Transverse colon (tissue), 4 donors: ENCODE measurements around the gene AQP5. TPM values are rescaled to one million over a fixed set of nuclear protein-coding genes. Genes with fewer than 3 reads are reported as not detected.

ENCODE experiments used
- DNase-seq: peaks from one replicate; pipeline ENCODE4 v3.0.0-alpha.2; 2019
- H3K27ac ChIP-seq, 4 donors: fragments of 200-600 bp; sonication (generic); 2 replicates each; pipeline ENCODE4 v1.5.1; 2016 to 2018; ENCODE audit warnings: inconsistent platforms in 4 of 4
- H3K27me3 ChIP-seq: fragments of 200-600 bp; sonication (generic); 2 replicates; pipeline ENCODE4 v1.5.1; 2017; ENCODE audit warnings: inconsistent platforms
- H3K36me3 ChIP-seq, 4 donors: fragments of 200-600 bp; sonication (generic); 2 replicates each; pipeline ENCODE4 v1.5.1; 2017 to 2019; ENCODE audit warnings: inconsistent platforms in 4 of 4
- H3K4me1 ChIP-seq, 4 donors: fragments of 200-600 bp; sonication (generic); 2 replicates each; pipeline ENCODE4 v1.5.1; 2017 to 2020; ENCODE audit warnings: inconsistent platforms in 4 of 4
- H3K4me3 ChIP-seq, 4 donors: fragments of 200-600 bp; sonication (generic); 1 replicate in 1 of 4; 2 replicates in 3 of 4; pipeline versions ENCODE4 v1.5.1 to v1.6.1; 2017 to 2019; ENCODE audit warnings: inconsistent platforms in 4 of 4
- H3K9me3 ChIP-seq, 2 donors: fragments of 200-600 bp; sonication (generic); 2 replicates each; pipeline ENCODE4 v1.5.1; 2017 to 2019; ENCODE audit warnings: inconsistent platforms in 2 of 2
- EP300 ChIP-seq: sonication (generic); formaldehyde crosslinking; IDR thresholded peaks from one replicate; pipeline ENCODE4 v1.6.1; 2017; ENCODE audit warnings: antibody characterized with exemption, low read depth
- POLR2A ChIP-seq: fragments of 450-650 bp; IDR thresholded peaks from one replicate; pipeline ENCODE4 v1.6.1; 2016; ENCODE audit warnings: antibody characterized with exemption, mild to moderate bottlenecking, moderate library complexity
- POLR2AphosphoS5 ChIP-seq, 3 donors: sonication (generic); formaldehyde crosslinking; IDR thresholded peaks; one replicate each; pipeline ENCODE4 v1.6.1; 2016; ENCODE audit warnings: antibody characterized with exemption in 3 of 3
- WGBS, 2 donors: methylation state at CpG; one replicate each; pipeline ENCODE4 v1.1.5; 2018; ENCODE audit warnings: low coverage in 1 of 2; 5-methylcytosine and 5-hydroxymethylcytosine counted together
- in situ Hi-C, 4 donors: fragments of 200-750 bp; cut with MboI; loops; one replicate each; pipeline versions ENCODE4 v1.15.0 to v1.15.1; 2017; ENCODE audit warnings: low sequenced_read_pairs in 3 of 4, low pct_ligation_motif_present in 1 of 4, low pct_unique_long_range_greater_than_20kb in 1 of 4
- intact Hi-C: fragments of 100-400 bp; cut with DNase I; formaldehyde crosslinking; loops from one replicate; pipeline ENCODE4 v1.15.1; 2023; ENCODE audit warnings: low total_unique reads
- total RNA-seq, 4 donors: library from RNA; depleted of rRNA; stranded (reverse); fragments of >200 nt; gene quantifications; one replicate each; pipeline ENCODE4 v1.1.0, GENCODE V29; 2016
- TF ChIP-seq, protein P1 (sequence below), 5 experiments: fragments of 200-600 bp in 3 of 5; fragments of 450-650 bp in 2 of 5; sonication (generic) in 3 of 5; IDR thresholded peaks; 1 replicate in 2 of 5; 2 replicates in 3 of 5; pipeline ENCODE4 v1.5.1; 2016 to 2017; ENCODE audit warnings: antibody characterized with exemption in 5 of 5, inconsistent platforms in 3 of 5, mild to moderate bottlenecking in 2 of 5, moderate library complexity in 1 of 5

AQP5 gene
- total RNA-seq, 4 donors from 2014 or later: not detected

DNA sequence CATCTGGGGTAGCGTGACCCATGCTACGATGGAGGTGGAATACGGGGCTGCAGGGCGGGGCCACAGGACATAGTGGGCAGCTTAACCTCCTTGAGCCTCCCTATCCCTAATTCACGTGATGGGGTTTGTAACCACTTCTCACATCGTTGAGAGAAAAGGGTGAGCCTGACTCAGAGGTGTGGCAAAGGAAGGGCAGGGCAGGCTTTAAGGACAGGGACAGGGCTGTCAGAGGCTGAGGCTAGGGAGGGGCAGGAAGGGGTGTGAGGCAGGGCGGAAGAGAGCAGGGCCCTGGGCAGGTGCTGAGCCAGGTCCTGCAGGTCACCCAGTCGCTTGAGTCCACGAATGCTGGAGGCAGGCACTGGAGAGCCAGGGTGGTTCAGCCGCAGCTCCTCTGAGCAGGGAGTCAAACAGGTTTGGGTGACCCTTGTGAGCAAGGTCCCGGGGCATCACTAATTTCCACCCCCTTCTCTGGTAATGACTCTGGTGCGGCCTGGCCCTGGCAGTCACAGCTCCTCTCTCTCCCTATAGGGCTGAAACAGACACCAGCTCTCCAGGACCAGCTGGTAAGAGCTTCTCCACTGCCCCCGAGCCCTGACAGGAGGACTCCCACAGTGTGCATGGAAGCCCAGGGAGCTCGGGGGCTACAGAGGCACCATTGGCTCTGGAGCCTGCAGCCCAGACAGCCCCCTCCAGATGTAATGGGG, 18.6 kb upstream of the AQP5 start:
- Histone ChIP-seq H3K27ac (peak overlapping the region in 1 of 4 donors; percentile 23), H3K27me3 (no peaks in the 10 kb centered on the region), H3K4me1 (peaks cover 0 to 17% (median 10%) of the 10 kb centered on the region in 4 donors), H3K9me3 (no peaks in the 10 kb centered on the region), H3K4me3 (no peak overlapping the region), H3K36me3 (no peaks in the 10 kb centered on the region)
- peak; percentile 73 for DNase-seq
- in situ Hi-C loops (no loop called here), intact Hi-C loops (no loop called here)
- WGBS, 2 donors: 47 to 48% methylated on average over 3 to 14 of the region's 14 CpGs
- TF ChIP-seq, protein P1, sequence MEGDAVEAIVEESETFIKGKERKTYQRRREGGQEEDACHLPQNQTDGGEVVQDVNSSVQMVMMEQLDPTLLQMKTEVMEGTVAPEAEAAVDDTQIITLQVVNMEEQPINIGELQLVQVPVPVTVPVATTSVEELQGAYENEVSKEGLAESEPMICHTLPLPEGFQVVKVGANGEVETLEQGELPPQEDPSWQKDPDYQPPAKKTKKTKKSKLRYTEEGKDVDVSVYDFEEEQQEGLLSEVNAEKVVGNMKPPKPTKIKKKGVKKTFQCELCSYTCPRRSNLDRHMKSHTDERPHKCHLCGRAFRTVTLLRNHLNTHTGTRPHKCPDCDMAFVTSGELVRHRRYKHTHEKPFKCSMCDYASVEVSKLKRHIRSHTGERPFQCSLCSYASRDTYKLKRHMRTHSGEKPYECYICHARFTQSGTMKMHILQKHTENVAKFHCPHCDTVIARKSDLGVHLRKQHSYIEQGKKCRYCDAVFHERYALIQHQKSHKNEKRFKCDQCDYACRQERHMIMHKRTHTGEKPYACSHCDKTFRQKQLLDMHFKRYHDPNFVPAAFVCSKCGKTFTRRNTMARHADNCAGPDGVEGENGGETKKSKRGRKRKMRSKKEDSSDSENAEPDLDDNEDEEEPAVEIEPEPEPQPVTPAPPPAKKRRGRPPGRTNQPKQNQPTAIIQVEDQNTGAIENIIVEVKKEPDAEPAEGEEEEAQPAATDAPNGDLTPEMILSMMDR (IDR thresholded peaks at IDR 0.05): no peak
- TF ChIP-seq POLR2AphosphoS5 (IDR thresholded peaks at IDR 0.05) (no peak), POLR2A (no peak), EP300 (no peak)

DNA sequence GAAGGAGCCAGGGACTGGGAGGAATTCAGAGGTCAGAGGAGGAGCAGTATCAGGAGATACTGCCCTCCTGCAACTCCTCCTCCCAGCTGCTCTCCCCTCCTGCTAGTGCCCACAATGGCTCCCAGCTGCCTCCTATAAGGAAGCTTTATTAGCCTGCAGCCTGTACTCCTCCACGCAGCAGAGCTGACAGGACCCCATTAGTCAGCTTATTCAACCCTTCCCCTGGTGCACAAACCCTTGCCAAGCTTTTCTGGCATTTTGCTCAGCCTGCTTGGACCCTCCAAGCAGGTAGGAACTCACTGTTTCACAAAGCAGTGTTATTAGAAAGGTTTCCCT, 18.1 kb upstream of the AQP5 start:
- intact Hi-C loops: no loop called here
- no peaks in the 10 kb centered on the region for H3K9me3 ChIP-seq
- DNase-seq: no peak
- H3K4me3 ChIP-seq: no peak overlapping the region
- in situ Hi-C loops: no loop called here
- TF ChIP-seq EP300: no peak
- TF ChIP-seq, protein P1 (IDR thresholded peaks at IDR 0.05): no peak
- TF ChIP-seq POLR2A: no peak
- TF ChIP-seq POLR2AphosphoS5 (IDR thresholded peaks at IDR 0.05): no peak
- H3K27ac ChIP-seq: peak overlapping the region in 1 of 4 donors; percentile 23
- WGBS, 2 donors: 83% methylated on average over 1 of the region's 1 CpG; no CpG with 5 or more reads in 1 of the 2 donors
- H3K4me1 ChIP-seq: peaks cover 0 to 17% (median 10%) of the 10 kb centered on the region in 4 donors
- H3K36me3 ChIP-seq: no peaks in the 10 kb centered on the region
- no peaks in the 10 kb centered on the region for H3K27me3 ChIP-seq

DNA sequence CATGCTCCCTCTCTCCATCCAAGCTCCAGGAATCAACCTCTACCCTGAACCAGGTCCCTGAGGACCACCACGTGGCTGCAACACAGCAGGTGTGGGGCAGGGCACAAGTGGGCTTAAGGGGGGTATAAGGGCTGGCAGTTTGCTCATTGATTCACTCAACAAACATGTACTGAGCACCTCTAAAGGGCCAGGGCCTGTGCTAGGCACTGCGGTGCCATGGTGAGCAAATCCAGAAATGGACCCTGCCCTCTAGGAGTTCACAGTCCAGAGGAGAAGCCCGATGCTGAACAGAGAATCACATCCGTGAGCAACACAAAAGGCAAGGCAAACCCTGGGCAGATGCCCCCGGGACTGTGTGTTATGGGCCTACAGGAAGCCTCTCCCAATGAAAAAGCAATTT, 17.6 kb upstream of the AQP5 start:
- no peaks in the 10 kb centered on the region for H3K9me3 ChIP-seq
- no peak for DNase-seq
- no peaks in the 10 kb centered on the region for H3K36me3 ChIP-seq
- no peaks in the 10 kb centered on the region for H3K27me3 ChIP-seq
- no peak overlapping the region for H3K4me3 ChIP-seq
- intact Hi-C loops: no loop called here
- TF ChIP-seq EP300 (no peak), POLR2A (no peak), POLR2AphosphoS5 (IDR thresholded peaks at IDR 0.05) (no peak)
- TF ChIP-seq, protein P1 (IDR thresholded peaks at IDR 0.05): no peak
- no peak overlapping the region for H3K27ac ChIP-seq
- 80% methylated on average over 5 of the region's 5 CpGs; no CpG with 5 or more reads in 1 of the 2 donors for whole genome bisulfite sequencing, 2 donors
- in situ Hi-C loops: no loop called here
- H3K4me1 ChIP-seq: peaks cover 0 to 17% (median 10%) of the 10 kb centered on the region in 4 donors

DNA sequence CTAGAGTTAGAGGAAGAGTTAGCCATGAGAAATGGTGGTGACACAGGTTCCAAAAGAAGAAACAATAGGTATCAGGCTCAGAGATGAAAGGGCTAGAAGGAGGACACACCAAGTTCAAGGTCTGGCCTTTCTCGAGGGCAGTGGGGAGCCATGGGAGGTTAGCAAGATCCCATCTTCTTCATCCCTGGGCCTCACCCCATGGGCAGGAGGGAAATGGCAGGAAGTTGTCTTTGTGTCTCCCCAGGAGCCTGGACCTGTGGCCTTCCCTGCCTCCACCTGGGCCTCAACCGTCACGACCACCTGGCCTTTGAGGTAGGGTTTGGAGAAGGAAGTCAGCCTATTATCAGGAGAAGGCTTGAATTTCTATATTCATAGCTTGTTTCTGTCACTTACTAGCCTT, 17.0 kb upstream of the AQP5 start:
- no peak overlapping the region for H3K27ac ChIP-seq
- H3K27me3 ChIP-seq: no peaks in the 10 kb centered on the region
- WGBS, 2 donors: 91 to 100% methylated on average over 1 to 3 of the region's 3 CpGs
- H3K9me3 ChIP-seq: no peaks in the 10 kb centered on the region
- H3K4me3 ChIP-seq: no peak overlapping the region
- no peak for DNase-seq
- TF ChIP-seq POLR2A (no peak), EP300 (no peak), POLR2AphosphoS5 (IDR thresholded peaks at IDR 0.05) (no peak)
- TF ChIP-seq, protein P1 (IDR thresholded peaks at IDR 0.05): no peak
- H3K36me3 ChIP-seq: no peaks in the 10 kb centered on the region
- in situ Hi-C loops (no loop called here), intact Hi-C loops (no loop called here)
- peaks cover 0 to 17% (median 10%) of the 10 kb centered on the region in 4 donors for H3K4me1 ChIP-seq
